HG03025 (cell line): Measurements from ENCODE around the gene MTG1.
"Not testable (repeated sequence)": the region's sequence is repeated elsewhere in the genome, so short reads cannot be mapped to it uniquely, and the experiment has no call there.

Experiments
- ATAC-seq: cut with Tn5 transposase; IDR thresholded peaks from one replicate; pipeline ENCODE4 v1.9.1; 2021; ENCODE audit warnings: mild to moderate bottlenecking, moderate library complexity; ENCODE audit not compliant: unreplicated experiment, low FRiP score

MTG1 gene

DNA sequence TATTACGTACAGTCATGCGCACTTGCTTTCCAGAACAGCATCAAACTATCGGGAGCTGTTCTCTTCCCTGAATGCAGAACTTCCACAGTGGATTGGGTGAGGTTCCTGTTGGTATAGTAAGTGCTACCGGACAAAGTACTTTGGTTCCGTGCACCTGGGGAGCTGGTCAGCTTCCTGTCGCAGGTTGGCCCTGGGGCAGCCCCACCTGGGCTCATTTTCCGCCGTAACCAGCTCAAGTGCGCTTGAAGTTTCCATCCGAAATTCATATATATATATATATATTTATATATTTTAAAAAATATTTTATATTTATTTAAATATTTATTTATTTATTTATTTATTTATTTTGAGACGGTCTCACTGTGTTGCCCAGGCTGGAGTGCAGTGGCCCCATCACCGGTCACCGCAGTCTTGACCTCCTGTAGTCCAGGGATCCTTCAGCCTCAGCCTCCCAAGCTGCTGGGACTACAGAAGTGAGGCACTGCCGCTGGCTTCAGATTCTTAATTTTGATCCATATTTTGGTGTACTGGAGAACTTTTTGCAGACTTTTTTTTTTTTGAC, 66.3 kb downstream of the MTG1 start:
- ATAC-seq, result no peak

DNA sequence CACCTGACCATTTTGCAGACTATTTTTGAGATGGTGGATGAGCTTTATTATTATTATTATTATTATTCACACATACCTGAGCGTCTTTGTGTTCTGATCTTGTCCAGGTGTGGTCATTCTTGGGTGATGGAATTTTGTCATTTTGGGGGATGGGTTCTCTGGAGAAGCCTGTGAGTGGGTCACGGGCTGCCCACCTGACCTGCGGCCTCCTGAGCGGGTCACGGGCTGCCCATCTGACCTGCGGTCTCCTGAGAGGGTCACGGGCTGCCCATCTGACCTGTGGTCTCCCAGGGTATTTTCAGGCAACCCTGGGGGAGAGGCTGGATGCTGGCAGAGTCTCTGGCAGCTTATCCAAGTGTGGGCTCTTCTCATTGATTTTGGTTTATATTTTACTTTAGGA, 67.1 kb downstream of the MTG1 start:
- ATAC-seq, result no peak

DNA sequence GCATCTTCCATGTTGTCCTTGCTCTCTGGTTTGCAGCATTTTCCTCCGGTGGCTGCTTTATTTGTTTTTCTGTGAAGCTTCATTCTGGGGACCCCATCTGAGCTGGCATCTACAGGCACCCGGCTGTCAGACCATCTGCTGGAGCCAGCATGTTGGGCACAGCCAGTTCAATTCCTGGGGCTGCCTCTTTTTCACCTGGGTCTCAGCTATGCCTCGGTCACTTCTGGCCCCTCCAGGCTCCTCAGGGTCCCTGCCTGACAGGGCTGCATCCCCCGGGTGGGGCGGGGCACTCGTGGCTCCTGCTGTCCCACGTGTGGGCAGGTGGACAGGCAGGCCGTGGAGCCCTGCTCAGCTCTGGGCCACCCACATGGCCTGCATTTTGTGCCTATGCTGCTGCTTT, 67.9 kb downstream of the MTG1 start:
- ATAC-seq, result no peak

- ATAC-seq, result no peak
Observed at GRCh38 chr10:133462512-133463305, 68.8 kb downstream of the MTG1 start.

- ATAC-seq, result no peak
Observed at GRCh38 chr10:133464582-133465031, 70.7 kb downstream of the MTG1 start.

DNA sequence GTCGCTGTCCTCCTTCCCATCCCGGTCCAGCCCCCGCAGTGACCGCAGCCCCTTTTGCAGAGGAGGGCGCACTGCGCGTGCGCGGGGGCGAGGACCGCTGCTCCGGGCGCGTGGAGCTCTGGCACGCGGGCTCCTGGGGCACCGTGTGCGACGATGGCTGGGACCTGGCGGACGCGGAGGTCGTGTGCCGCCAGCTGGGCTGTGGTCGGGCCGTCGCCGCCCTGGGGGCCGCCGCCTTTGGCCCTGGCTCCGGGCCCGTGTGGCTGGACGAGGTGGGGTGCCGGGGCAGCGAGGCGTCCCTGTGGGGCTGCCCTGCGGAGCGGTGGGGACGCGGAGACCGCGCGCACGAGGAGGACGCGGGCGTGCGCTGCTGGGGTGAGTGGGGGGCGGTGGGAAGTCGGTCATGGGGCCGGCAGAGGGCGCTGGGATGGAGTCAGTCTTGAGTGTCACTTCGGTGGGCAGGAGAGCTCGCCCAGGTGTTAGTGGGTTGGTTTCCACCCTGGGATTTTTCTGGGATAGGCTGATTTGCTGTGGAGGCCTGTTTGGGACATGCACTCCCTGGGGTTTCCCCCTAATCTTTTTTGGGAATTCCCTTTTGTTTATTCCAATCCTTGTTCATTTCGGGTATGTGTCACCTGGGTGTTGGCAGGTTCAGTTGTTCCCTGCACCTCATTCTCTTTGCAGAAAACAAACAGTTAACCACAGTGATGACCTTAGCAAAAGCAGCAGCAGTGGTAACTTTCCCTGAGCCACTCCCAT, 71.4 kb downstream of the MTG1 start:
- ATAC-seq, result no peak

GRCh38 chr10:133465950-133466474, 72.1 kb downstream of the MTG1 start:
- no peak for ATAC-seq

GRCh38 chr10:133466683-133467275, 72.8 kb downstream of the MTG1 start:
- no peak for ATAC-seq

DNA sequence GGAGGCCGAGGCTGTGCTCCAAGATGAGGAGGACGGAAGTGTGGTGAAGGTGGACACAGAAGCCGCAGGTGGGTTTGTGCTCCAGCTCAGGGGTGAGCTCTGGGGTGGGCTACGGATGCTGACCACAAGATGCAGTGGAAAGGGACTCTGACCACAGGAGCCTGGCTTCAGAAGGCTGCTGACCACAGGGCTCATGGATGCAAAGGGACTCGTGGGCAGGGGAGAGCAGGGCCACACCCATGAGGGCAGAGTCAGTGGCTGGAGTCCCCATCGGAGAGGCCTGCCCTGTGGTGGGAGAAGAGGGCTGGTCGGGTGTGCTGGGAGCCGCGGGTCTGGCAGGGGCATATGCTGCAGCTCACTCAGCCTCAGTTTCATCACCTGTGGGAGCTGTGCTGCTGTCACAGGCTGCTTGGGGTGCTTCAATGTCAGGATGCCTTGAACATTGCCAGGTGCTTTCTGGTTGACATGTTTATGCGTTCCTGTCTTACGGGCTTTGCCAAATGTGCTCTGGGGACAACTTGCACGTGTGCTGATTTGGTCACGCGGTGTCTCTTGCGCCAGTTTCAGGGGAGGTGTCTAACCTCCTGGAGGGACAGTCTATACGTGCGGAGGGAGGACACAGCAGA, 73.4 kb downstream of the MTG1 start:
- no peak for ATAC-seq

GRCh38 chr10:133469205-133469604, 75.2 kb downstream of the MTG1 start:
- ATAC-seq, result not testable (repeated sequence)

GRCh38 chr10:133471300-133472109, 77.5 kb downstream of the MTG1 start:
- ATAC-seq, result no peak
